ENCODE results near the gene ATP5F1E. TPM values are rescaled to one million over a fixed set of nuclear protein-coding genes. Genes with fewer than 3 reads are reported as not detected.
"Not testable (repeated sequence)": the region's sequence is repeated elsewhere in the genome, so short reads cannot be mapped to it uniquely, and the experiment has no call there.

Gene ATP5F1E
- polyA plus RNA-seq, 1 donor = 166 TPM

- no peak for DNase-seq
These were observed 9.4 kb downstream of the ATP5F1E start for GRCh38 chr20:59022754-59023153.

GRCh38 chr20:59020938-59021551 lies 11.1 kb downstream of the ATP5F1E start:
- no peak for DNase-seq

- DNase-seq = no peak
These were observed 12.9 kb downstream of the ATP5F1E start, which contains the start of gene TUBB1 for GRCh38 chr20:59019217-59019616. Gene TUBB1, plus strand, starts transcription at chr20:59019429. Its CDS starts 94 bp downstream, at chr20:59019523.

GRCh38 chr20:59018817-59019216 lies 13.3 kb downstream of the ATP5F1E start:
- DNase-seq = no peak

GRCh38 chr20:59017493-59018231 lies 14.5 kb downstream of the ATP5F1E start:
- no peak for DNase-seq

GRCh38 chr20:59016795-59017492 lies 15.2 kb downstream of the ATP5F1E start:
- no peak for DNase-seq

GRCh38 chr20:59015812-59016711 lies 16.1 kb downstream of the ATP5F1E start:
- no peak for DNase-seq

- DNase-seq = no peak
These were observed 16.7 kb downstream of the ATP5F1E start for GRCh38 chr20:59015411-59015810.

GRCh38 chr20:59014680-59015389 lies 17.3 kb downstream of the ATP5F1E start:
- DNase-seq = no peak

GRCh38 chr20:59013959-59014608 lies 18.1 kb downstream of the ATP5F1E start:
- DNase-seq = no peak

GRCh38 chr20:59013031-59013951 lies 18.8 kb downstream of the ATP5F1E start:
- DNase-seq = no peak

- DNase-seq = not testable (repeated sequence)
These were observed 20.3 kb downstream of the ATP5F1E start for GRCh38 chr20:59011874-59012157.

- no peak for DNase-seq
These were observed 20.9 kb downstream of the ATP5F1E start for GRCh38 chr20:59010995-59011873.

GRCh38 chr20:59010321-59010994 lies 21.7 kb downstream of the ATP5F1E start:
- no peak for DNase-seq

- no peak for DNase-seq
These were observed 23.3 kb downstream of the ATP5F1E start for GRCh38 chr20:59008715-59009336.

- no peak for DNase-seq
These were observed 24.2 kb downstream of the ATP5F1E start for GRCh38 chr20:59007665-59008511.
